Measurements from ENCODE around the gene FLT3. TPM values are rescaled to one million over a fixed set of nuclear protein-coding genes. Genes with fewer than 3 reads are reported as not detected.

FLT3 gene
- total and polyA plus RNA-seq, 9 of the 15 experiments (the other 6 are each of a cell fraction or from before 2014, with no cell fraction given): not detected

- BruUV-seq (replicated peaks): no TSS peak
These were observed 47.1 kb upstream of the FLT3 start for GRCh38 chr13:28147495-28147894.

More at GRCh38 chr13:28147495-28147894, 47.1 kb upstream of the FLT3 start:
- Histone ChIP-seq H3K36me3 (ENCODE audit: control insufficient read depth, insufficient read depth, low read length) (peaks cover 18% of the 10 kb centered on the region; the same call in 1 of the 3 replicates), H3K9me1 (ENCODE audit: control insufficient read depth, insufficient read depth, low read length) (no peaks in the 10 kb centered on the region), H3K4me2 (ENCODE audit: insufficient read depth, low read length) (no peak overlapping the region), H3K79me2 (ENCODE audit: control insufficient read depth, insufficient read depth, low read length) (peaks cover 91% of the 10 kb centered on the region), H3K9ac (ENCODE audit: insufficient read depth in 1 of 2, low read depth in 2 of 2, low read length in 2 of 2) (no peak overlapping the region), H3K27me3 (ENCODE audit: control insufficient read depth in 2 of 2, insufficient read depth in 2 of 2, low read length in 2 of 2) (no peaks in the 10 kb centered on the region), H2AFZ (ENCODE audit: low read depth, low read length) (no peak overlapping the region), H3K4me3 (no peak overlapping the region), H4K20me1 (replicated peaks; ENCODE audit: control insufficient read depth, insufficient read depth, low read length) (no peaks in the 10 kb centered on the region), H3K27ac (ENCODE audit: extremely low read depth, low read depth, low read length) (no peak overlapping the region), H3K9me3 (replicated peaks; ENCODE audit: control insufficient read depth, insufficient read depth, low read depth, low read length) (no peaks in the 10 kb centered on the region), H3K4me1 (replicated peaks in 1 of 2; ENCODE audit: control insufficient read depth in 2 of 2, insufficient read depth in 2 of 2, low read length in 2 of 2) (peaks cover 0 to 7% of the 10 kb centered on the region in 2 experiments; a peak in 2 of 5 replicates)
- TF ChIP-seq ZNF445 (CRISPR knock-in tag; IDR thresholded peaks at IDR 0.05; ENCODE audit: low read depth) (no peak), SNRNP70 (optimal IDR thresholded peaks at IDR 0.05; ENCODE audit: low read depth, low read length) (no peak), ZNF224 (CRISPR knock-in tag; IDR thresholded peaks at IDR 0.05) (no peak), PYGO2 (tag; IDR thresholded peaks at IDR 0.05) (no peak), E4F1 (CRISPR knock-in tag; IDR thresholded peaks at IDR 0.05; ENCODE audit: borderline replicate concordance) (no peak), ERF (CRISPR knock-in tag; IDR thresholded peaks at IDR 0.05) (no peak), NR0B1 (IDR thresholded peaks at IDR 0.05; ENCODE audit: partially characterized antibody) (no peak), MAFK (IDR thresholded peaks at IDR 0.05; ENCODE audit: low read length) (no peak)
- intact Hi-C loops (cut with micrococcal nuclease): no loop called here
- 75% methylated on average over 1 of the region's 1 CpG for WGBS (ENCODE audit: insufficient coverage, low coverage, missing lambda C conversion rate)
- FAIRE-seq (no peak), ATAC-seq (no peak), DNase-seq (ENCODE audit: extremely low read depth in 1 of 4, low spot score in 3 of 4) (no peak)
- ChIA-PET POLR2A (no interaction called here), CTCF (ENCODE audit: low intra/inter-chr PET ratio) (no interaction called here)
- in situ Hi-C loops (cut with MboI): no loop called here

Data from K562 (cell line).